OCI-LY1 (cell line): ENCODE measurements around the gene DES.

Experiments used
- H2AFZ ChIP-seq: fragments of 200-600 bp; sonication (generic), shearing (Covaris generic); 2 replicates; pipeline ENCODE4 v1.6.0; 2014; ENCODE audit warnings: antibody characterized with exemption, mild to moderate bottlenecking, low read length
- H3F3A ChIP-seq: fragments of 200-600 bp; sonication (generic), shearing (Covaris generic); 2 replicates; pipeline ENCODE4 v1.6.0; 2014; ENCODE audit warnings: mild to moderate bottlenecking, antibody characterized with exemption, low read length, moderate library complexity; ENCODE audit not compliant: insufficient read depth
- H3K27ac ChIP-seq: fragments of 200-600 bp; sonication (generic); 2 replicates; pipeline ENCODE4 v1.5.1; 2014; ENCODE audit warnings: low read length, mixed run types, mild to moderate bottlenecking, low read depth; ENCODE audit not compliant: poor library complexity, severe bottlenecking
- H3K27me3 ChIP-seq: fragments of 200-600 bp; sonication (generic); 2 replicates; pipeline ENCODE4 v1.6.0; 2014; ENCODE audit warnings: antibody characterized with exemption, mild to moderate bottlenecking, low read length, moderate library complexity; ENCODE audit not compliant: insufficient read depth
- H3K36me3 ChIP-seq: fragments of 200-600 bp; sonication (generic); 2 replicates; pipeline ENCODE4 v1.6.1; 2014; ENCODE audit warnings: mild to moderate bottlenecking, antibody characterized with exemption, low read length, moderate library complexity, mixed read lengths; ENCODE audit not compliant: insufficient read depth
- H3K4me1 ChIP-seq: fragments of 200-600 bp; sonication (generic); 2 replicates; pipeline ENCODE4 v1.5.1; 2014; ENCODE audit warnings: mild to moderate bottlenecking, low read length, moderate library complexity; ENCODE audit not compliant: insufficient read depth, severe bottlenecking
- H3K4me2 ChIP-seq: fragments of 200-600 bp; sonication (generic), shearing (Covaris generic); 2 replicates; pipeline ENCODE4 v1.6.1; 2014; ENCODE audit warnings: low read length
- H3K4me3 ChIP-seq: fragments of 200-600 bp; sonication (generic); 2 replicates; pipeline ENCODE4 v1.5.1; 2014; ENCODE audit warnings: low read length, low read depth, mild to moderate bottlenecking, mixed read lengths; ENCODE audit not compliant: poor library complexity, severe bottlenecking
- H3K79me2 ChIP-seq: fragments of 200-600 bp; shearing (Covaris generic); 2 replicates; pipeline ENCODE4 v1.6.1; 2016; ENCODE audit warnings: mixed run types, low read length, mixed read lengths; ENCODE audit not compliant: insufficient read depth
- H3K9ac ChIP-seq: fragments of 200-600 bp; sonication (generic), shearing (Covaris generic); 2 replicates; pipeline ENCODE4 v1.6.1; 2014; ENCODE audit warnings: mild to moderate bottlenecking, low read length, mixed read lengths
- H3K9me2 ChIP-seq: fragments of 200-600 bp; sonication (generic), shearing (Covaris generic); 2 replicates; pipeline ENCODE4 v1.6.1; 2014; ENCODE audit warnings: low read depth, mild to moderate bottlenecking, low read length, mixed read lengths
- H3K9me3 ChIP-seq: fragments of 200-600 bp; shearing (Covaris generic); 2 replicates; pipeline ENCODE4 v1.6.1; 2014; ENCODE audit warnings: low read length, mixed read lengths
- H4K20me1 ChIP-seq: fragments of 200-600 bp; sonication (generic), shearing (Covaris generic); 2 replicates; pipeline ENCODE4 v1.6.0; 2016; ENCODE audit warnings: mild to moderate bottlenecking, low read length; ENCODE audit not compliant: insufficient read depth
- CTCF ChIP-seq: fragments of 200-600 bp; sonication (generic), shearing (Covaris generic); IDR thresholded peaks from 2 replicates; pipeline ENCODE4 v1.5.1; 2017; ENCODE audit warnings: mild to moderate bottlenecking, antibody characterized with exemption, low read length, moderate library complexity, mixed read lengths
- EZH2 ChIP-seq: fragments of 200-600 bp; sonication (generic), shearing (Covaris generic); IDR thresholded peaks from 2 replicates; pipeline ENCODE4 v1.8.0; 2017; ENCODE audit warnings: borderline replicate concordance, mixed run types, mild to moderate bottlenecking, antibody characterized with exemption, low read length, moderate library complexity, mixed read lengths

The DES gene

GRCh38 chr2:219449609-219450008 lies 31.4 kb downstream of the DES start:
- no peak for TF ChIP-seq EZH2
- Histone ChIP-seq H4K20me1 (no peaks in the 10 kb centered on the region), H3K4me2 (no peak overlapping the region), H3K9ac (no peak overlapping the region), H3K4me3 (no peak overlapping the region), H3K36me3 (no peaks in the 10 kb centered on the region), H3K79me2 (no peaks in the 10 kb centered on the region), H3K27me3 (no peaks in the 10 kb centered on the region; the same call in 1 of the 2 replicates), H3F3A (no peaks in the 10 kb centered on the region), H3K27ac (no peak overlapping the region), H3K9me2 (no peaks in the 10 kb centered on the region), H3K4me1 (no peaks in the 10 kb centered on the region), H2AFZ (no peak overlapping the region), H3K9me3 (no peaks in the 10 kb centered on the region)

- no peak overlapping the region for H3K9ac ChIP-seq
- H3K27me3 ChIP-seq = no peaks in the 10 kb centered on the region; the same call in 1 of the 2 replicates
- no peaks in the 10 kb centered on the region for H3K36me3 ChIP-seq
Observed at GRCh38 chr2:219451661-219452360, 33.6 kb downstream of the DES start.

GRCh38 chr2:219452361-219453317 lies 34.5 kb downstream of the DES start:
- no peak overlapping the region for H3K4me2 ChIP-seq

More at GRCh38 chr2:219451661-219452360, 33.6 kb downstream of the DES start:
- Histone ChIP-seq H3K4me2 (no peak overlapping the region), H4K20me1 (no peaks in the 10 kb centered on the region), H3K4me3 (no peak overlapping the region), H3K9me3 (no peaks in the 10 kb centered on the region), H3K27ac (no peak overlapping the region), H3K9me2 (no peaks in the 10 kb centered on the region), H3K79me2 (no peaks in the 10 kb centered on the region), H3F3A (no peaks in the 10 kb centered on the region), H3K4me1 (no peaks in the 10 kb centered on the region), H2AFZ (no peak overlapping the region)
- no peak for TF ChIP-seq EZH2
- no peak for TF ChIP-seq CTCF

More at GRCh38 chr2:219452361-219453317, 34.5 kb downstream of the DES start:
- no peaks in the 10 kb centered on the region for H3K9me2 ChIP-seq
- H3K9me3 ChIP-seq = no peaks in the 10 kb centered on the region
- no peaks in the 10 kb centered on the region; the same call in 1 of the 2 replicates for H3K27me3 ChIP-seq
- H3K36me3 ChIP-seq = no peaks in the 10 kb centered on the region
- H3K4me3 ChIP-seq = no peak overlapping the region
- no peaks in the 10 kb centered on the region for H3F3A ChIP-seq
- no peaks in the 10 kb centered on the region for H3K4me1 ChIP-seq
- TF ChIP-seq CTCF = no peak
- no peak for TF ChIP-seq EZH2
- H4K20me1 ChIP-seq = no peaks in the 10 kb centered on the region
- no peak overlapping the region for H2AFZ ChIP-seq
- no peak overlapping the region for H3K9ac ChIP-seq
- no peak overlapping the region for H3K27ac ChIP-seq
- no peaks in the 10 kb centered on the region for H3K79me2 ChIP-seq
